ENCODE results near the gene MESD. TPM values are rescaled to one million over a fixed set of nuclear protein-coding genes. Genes with fewer than 3 reads are reported as not detected.

The MESD gene
- polyA plus RNA-seq, 1 donor from 2014 or later, result 16.3 TPM

GRCh38 chr15:81029414-81030300 lies 40.0 kb upstream of the MESD start:
- Histone ChIP-seq H3K27ac (ENCODE audit: low read length) (no peak overlapping the region), H4K20me1 (ENCODE audit: insufficient read depth) (no peaks in the 10 kb centered on the region), H3K36me3 (ENCODE audit: insufficient read depth, low read length) (no peaks in the 10 kb centered on the region)

GRCh38 chr15:81026836-81027599 lies 37.4 kb upstream of the MESD start:
- Histone ChIP-seq H3K27me3 (ENCODE audit: insufficient read depth, low read depth, low read length) (no peaks in the 10 kb centered on the region), H3K9me2 (ENCODE audit: insufficient read depth, low read length) (no peaks in the 10 kb centered on the region), H3K9ac (ENCODE audit: low read length) (no peak overlapping the region), H3K27ac (ENCODE audit: low read length) (no peak overlapping the region), H4K20me1 (ENCODE audit: insufficient read depth) (no peaks in the 10 kb centered on the region), H3K79me2 (replicated peaks; ENCODE audit: insufficient read depth, low read length) (no peaks in the 10 kb centered on the region), H3K9me3 (ENCODE audit: low read length) (no peaks in the 10 kb centered on the region), H3K36me3 (ENCODE audit: insufficient read depth, low read length) (no peaks in the 10 kb centered on the region), H3F3A (ENCODE audit: insufficient read depth, low read length, poor library complexity, severe bottlenecking) (no peaks in the 10 kb centered on the region), H3K4me3 (ENCODE audit: low read length) (no peak overlapping the region), H2AFZ (ENCODE audit: low read depth, low read length) (no peak overlapping the region), H3K4me2 (ENCODE audit: low read length) (no peak overlapping the region)
- no peak for TF ChIP-seq EP300 (conservative IDR thresholded peaks at IDR 0.05; ENCODE audit: poor library complexity, severe bottlenecking)
- TF ChIP-seq SMC3 (conservative IDR thresholded peaks at IDR 0.05; ENCODE audit: poor library complexity), result no peak
- no peak for TF ChIP-seq POLR2AphosphoS5 (IDR thresholded peaks at IDR 0.05)
- no peak for TF ChIP-seq RAD21 (conservative IDR thresholded peaks at IDR 0.05)
- TF ChIP-seq, protein P1, sequence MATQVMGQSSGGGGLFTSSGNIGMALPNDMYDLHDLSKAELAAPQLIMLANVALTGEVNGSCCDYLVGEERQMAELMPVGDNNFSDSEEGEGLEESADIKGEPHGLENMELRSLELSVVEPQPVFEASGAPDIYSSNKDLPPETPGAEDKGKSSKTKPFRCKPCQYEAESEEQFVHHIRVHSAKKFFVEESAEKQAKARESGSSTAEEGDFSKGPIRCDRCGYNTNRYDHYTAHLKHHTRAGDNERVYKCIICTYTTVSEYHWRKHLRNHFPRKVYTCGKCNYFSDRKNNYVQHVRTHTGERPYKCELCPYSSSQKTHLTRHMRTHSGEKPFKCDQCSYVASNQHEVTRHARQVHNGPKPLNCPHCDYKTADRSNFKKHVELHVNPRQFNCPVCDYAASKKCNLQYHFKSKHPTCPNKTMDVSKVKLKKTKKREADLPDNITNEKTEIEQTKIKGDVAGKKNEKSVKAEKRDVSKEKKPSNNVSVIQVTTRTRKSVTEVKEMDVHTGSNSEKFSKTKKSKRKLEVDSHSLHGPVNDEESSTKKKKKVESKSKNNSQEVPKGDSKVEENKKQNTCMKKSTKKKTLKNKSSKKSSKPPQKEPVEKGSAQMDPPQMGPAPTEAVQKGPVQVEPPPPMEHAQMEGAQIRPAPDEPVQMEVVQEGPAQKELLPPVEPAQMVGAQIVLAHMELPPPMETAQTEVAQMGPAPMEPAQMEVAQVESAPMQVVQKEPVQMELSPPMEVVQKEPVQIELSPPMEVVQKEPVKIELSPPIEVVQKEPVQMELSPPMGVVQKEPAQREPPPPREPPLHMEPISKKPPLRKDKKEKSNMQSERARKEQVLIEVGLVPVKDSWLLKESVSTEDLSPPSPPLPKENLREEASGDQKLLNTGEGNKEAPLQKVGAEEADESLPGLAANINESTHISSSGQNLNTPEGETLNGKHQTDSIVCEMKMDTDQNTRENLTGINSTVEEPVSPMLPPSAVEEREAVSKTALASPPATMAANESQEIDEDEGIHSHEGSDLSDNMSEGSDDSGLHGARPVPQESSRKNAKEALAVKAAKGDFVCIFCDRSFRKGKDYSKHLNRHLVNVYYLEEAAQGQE (IDR thresholded peaks at IDR 0.05; ENCODE audit: borderline replicate concordance), result no peak
- no peak for TF ChIP-seq TAF1 (IDR thresholded peaks at IDR 0.05; ENCODE audit: low read depth)
- TF ChIP-seq CTCF (IDR thresholded peaks at IDR 0.05; ENCODE audit: poor library complexity, severe bottlenecking), result no peak
- TF ChIP-seq EZH2 (IDR thresholded peaks at IDR 0.05; ENCODE audit: borderline replicate concordance, insufficient read depth, low read length, poor library complexity, severe bottlenecking), result no peak
- no peak for TF ChIP-seq MXI1 (conservative IDR thresholded peaks at IDR 0.05; ENCODE audit: poor library complexity, severe bottlenecking)

More at GRCh38 chr15:81029414-81030300, 40.0 kb upstream of the MESD start:
- Histone ChIP-seq H3K9me2 (ENCODE audit: insufficient read depth, low read length) (no peaks in the 10 kb centered on the region), H3K4me3 (ENCODE audit: low read length) (no peak overlapping the region), H3K9me3 (ENCODE audit: low read length) (no peaks in the 10 kb centered on the region), H3K79me2 (replicated peaks; ENCODE audit: insufficient read depth, low read length) (no peaks in the 10 kb centered on the region), H3K9ac (ENCODE audit: low read length) (no peak overlapping the region), H3K27me3 (ENCODE audit: insufficient read depth, low read depth, low read length) (no peaks in the 10 kb centered on the region), H2AFZ (ENCODE audit: low read depth, low read length) (no peak overlapping the region), H3K4me2 (ENCODE audit: low read length) (no peak overlapping the region), H3F3A (ENCODE audit: insufficient read depth, low read length, poor library complexity, severe bottlenecking) (no peaks in the 10 kb centered on the region)
- TF ChIP-seq CTCF (IDR thresholded peaks at IDR 0.05; ENCODE audit: poor library complexity, severe bottlenecking), result no peak
- TF ChIP-seq POLR2AphosphoS5 (IDR thresholded peaks at IDR 0.05), result no peak
- TF ChIP-seq EZH2 (IDR thresholded peaks at IDR 0.05; ENCODE audit: borderline replicate concordance, insufficient read depth, low read length, poor library complexity, severe bottlenecking), result no peak
- no peak for TF ChIP-seq RAD21 (conservative IDR thresholded peaks at IDR 0.05)
- no peak for TF ChIP-seq SMC3 (conservative IDR thresholded peaks at IDR 0.05; ENCODE audit: poor library complexity)
- TF ChIP-seq TAF1 (IDR thresholded peaks at IDR 0.05; ENCODE audit: low read depth), result no peak
